ENCODE measurements around the gene B3GNT7.
"Not testable (repeated sequence)": the region's sequence is repeated elsewhere in the genome, so short reads cannot be mapped to it uniquely, and the experiment has no call there.

Gene B3GNT7
- total RNA-seq: 0 to 3.9 (median 0) reads per million in 3 donors

GRCh38 chr2:231395188-231396057 is at the start of gene B3GNT7:
Gene B3GNT7, plus strand, starts transcription at chr2:231395710. Its CDS starts 94 bp downstream, at chr2:231395804.
- no peak within 1 kb of the TSS for H3K27ac ChIP-seq (ENCODE audit: insufficient read depth, low read length, poor library complexity, severe bottlenecking)
- no peaks in the 10 kb centered on the region for H3K9me3 ChIP-seq (ENCODE audit: control insufficient read depth, low read length)
- no peak for DNase-seq
- H3K36me3 ChIP-seq (ENCODE audit: control insufficient read depth, insufficient read depth, low read length): no peaks in the 10 kb centered on the region
- H3K4me3 ChIP-seq (ENCODE audit: insufficient read depth, low read depth, low read length, poor library complexity, severe bottlenecking): no peak within 1 kb of the TSS
- peaks cover 12% of the 10 kb centered on the region for H3K27me3 ChIP-seq (replicated peaks; ENCODE audit: control insufficient read depth, insufficient read depth, low read length, poor library complexity, severe bottlenecking)
- no peaks in the 10 kb centered on the region for H3K4me1 ChIP-seq (ENCODE audit: control insufficient read depth, insufficient read depth, low read length, poor library complexity, severe bottlenecking)

GRCh38 chr2:231347081-231347480 is 48.4 kb upstream of the B3GNT7 start:
- no peaks in the 10 kb centered on the region for H3K9me3 ChIP-seq (ENCODE audit: control insufficient read depth, low read length)
- no peaks in the 10 kb centered on the region for H3K4me1 ChIP-seq (ENCODE audit: control insufficient read depth, insufficient read depth, low read length, poor library complexity, severe bottlenecking)
- no peaks in the 10 kb centered on the region for H3K36me3 ChIP-seq (ENCODE audit: control insufficient read depth, insufficient read depth, low read length)
- no peaks in the 10 kb centered on the region for H3K27me3 ChIP-seq (replicated peaks; ENCODE audit: control insufficient read depth, insufficient read depth, low read length, poor library complexity, severe bottlenecking)
- no peak overlapping the region for H3K27ac ChIP-seq (ENCODE audit: insufficient read depth, low read length, poor library complexity, severe bottlenecking)
- DNase-seq: no peak
- no peak overlapping the region for H3K4me3 ChIP-seq (ENCODE audit: insufficient read depth, low read depth, low read length, poor library complexity, severe bottlenecking)

GRCh38 chr2:231347638-231348037 is 47.9 kb upstream of the B3GNT7 start:
- no peaks in the 10 kb centered on the region for H3K36me3 ChIP-seq (ENCODE audit: control insufficient read depth, insufficient read depth, low read length)
- DNase-seq: no peak
- H3K4me1 ChIP-seq (ENCODE audit: control insufficient read depth, insufficient read depth, low read length, poor library complexity, severe bottlenecking): no peaks in the 10 kb centered on the region
- H3K9me3 ChIP-seq (ENCODE audit: control insufficient read depth, low read length): no peaks in the 10 kb centered on the region
- H3K27ac ChIP-seq (ENCODE audit: insufficient read depth, low read length, poor library complexity, severe bottlenecking): no peak overlapping the region
- no peak overlapping the region for H3K4me3 ChIP-seq (ENCODE audit: insufficient read depth, low read depth, low read length, poor library complexity, severe bottlenecking)
- H3K27me3 ChIP-seq (replicated peaks; ENCODE audit: control insufficient read depth, insufficient read depth, low read length, poor library complexity, severe bottlenecking): no peaks in the 10 kb centered on the region

- Histone ChIP-seq H3K27ac (ENCODE audit: insufficient read depth, low read length, poor library complexity, severe bottlenecking) (no peak overlapping the region), H3K4me1 (ENCODE audit: control insufficient read depth, insufficient read depth, low read length, poor library complexity, severe bottlenecking) (no peaks in the 10 kb centered on the region)
- no peak for DNase-seq
Observed at GRCh38 chr2:231348173-231348572, 47.3 kb upstream of the B3GNT7 start.

GRCh38 chr2:231348704-231349373 is 46.7 kb upstream of the B3GNT7 start:
- H3K36me3 ChIP-seq (ENCODE audit: control insufficient read depth, insufficient read depth, low read length): no peaks in the 10 kb centered on the region
- H3K4me3 ChIP-seq (ENCODE audit: insufficient read depth, low read depth, low read length, poor library complexity, severe bottlenecking): no peak overlapping the region
- no peaks in the 10 kb centered on the region for H3K4me1 ChIP-seq (ENCODE audit: control insufficient read depth, insufficient read depth, low read length, poor library complexity, severe bottlenecking)
- no peak for DNase-seq
- H3K9me3 ChIP-seq (ENCODE audit: control insufficient read depth, low read length): no peaks in the 10 kb centered on the region
- H3K27ac ChIP-seq (ENCODE audit: insufficient read depth, low read length, poor library complexity, severe bottlenecking): no peak overlapping the region
- H3K27me3 ChIP-seq (replicated peaks; ENCODE audit: control insufficient read depth, insufficient read depth, low read length, poor library complexity, severe bottlenecking): no peaks in the 10 kb centered on the region

More at GRCh38 chr2:231348173-231348572, 47.3 kb upstream of the B3GNT7 start:
- Histone ChIP-seq H3K4me3 (ENCODE audit: insufficient read depth, low read depth, low read length, poor library complexity, severe bottlenecking) (no peak overlapping the region), H3K36me3 (ENCODE audit: control insufficient read depth, insufficient read depth, low read length) (no peaks in the 10 kb centered on the region), H3K9me3 (ENCODE audit: control insufficient read depth, low read length) (no peaks in the 10 kb centered on the region), H3K27me3 (replicated peaks; ENCODE audit: control insufficient read depth, insufficient read depth, low read length, poor library complexity, severe bottlenecking) (no peaks in the 10 kb centered on the region)

GRCh38 chr2:231349374-231349735 is 46.2 kb upstream of the B3GNT7 start:
- not testable (repeated sequence) for H3K4me3 ChIP-seq (ENCODE audit: insufficient read depth, low read depth, low read length, poor library complexity, severe bottlenecking); H3K27me3 ChIP-seq (replicated peaks; ENCODE audit: control insufficient read depth, insufficient read depth, low read length, poor library complexity, severe bottlenecking); H3K9me3 ChIP-seq (ENCODE audit: control insufficient read depth, low read length); DNase-seq; H3K36me3 ChIP-seq (ENCODE audit: control insufficient read depth, insufficient read depth, low read length); H3K27ac ChIP-seq (ENCODE audit: insufficient read depth, low read length, poor library complexity, severe bottlenecking); H3K4me1 ChIP-seq (ENCODE audit: control insufficient read depth, insufficient read depth, low read length, poor library complexity, severe bottlenecking)

- H3K9me3 ChIP-seq (ENCODE audit: control insufficient read depth, low read length): no peaks in the 10 kb centered on the region
- no peaks in the 10 kb centered on the region for H3K27me3 ChIP-seq (replicated peaks; ENCODE audit: control insufficient read depth, insufficient read depth, low read length, poor library complexity, severe bottlenecking)
- H3K4me3 ChIP-seq (ENCODE audit: insufficient read depth, low read depth, low read length, poor library complexity, severe bottlenecking): no peak overlapping the region
- H3K27ac ChIP-seq (ENCODE audit: insufficient read depth, low read length, poor library complexity, severe bottlenecking): no peak overlapping the region
- no peak for DNase-seq
- no peaks in the 10 kb centered on the region for H3K36me3 ChIP-seq (ENCODE audit: control insufficient read depth, insufficient read depth, low read length)
- no peaks in the 10 kb centered on the region for H3K4me1 ChIP-seq (ENCODE audit: control insufficient read depth, insufficient read depth, low read length, poor library complexity, severe bottlenecking)
Observed at GRCh38 chr2:231351648-231352047, 43.9 kb upstream of the B3GNT7 start.

GRCh38 chr2:231353469-231353868 is 42.0 kb upstream of the B3GNT7 start:
- H3K4me1 ChIP-seq (ENCODE audit: control insufficient read depth, insufficient read depth, low read length, poor library complexity, severe bottlenecking): no peaks in the 10 kb centered on the region
- no peak overlapping the region for H3K4me3 ChIP-seq (ENCODE audit: insufficient read depth, low read depth, low read length, poor library complexity, severe bottlenecking)
- H3K27ac ChIP-seq (ENCODE audit: insufficient read depth, low read length, poor library complexity, severe bottlenecking): no peak overlapping the region
- H3K36me3 ChIP-seq (ENCODE audit: control insufficient read depth, insufficient read depth, low read length): no peaks in the 10 kb centered on the region
- H3K9me3 ChIP-seq (ENCODE audit: control insufficient read depth, low read length): no peaks in the 10 kb centered on the region
- no peak for DNase-seq
- no peaks in the 10 kb centered on the region for H3K27me3 ChIP-seq (replicated peaks; ENCODE audit: control insufficient read depth, insufficient read depth, low read length, poor library complexity, severe bottlenecking)

GRCh38 chr2:231355508-231356465 is 39.7 kb upstream of the B3GNT7 start:
- Histone ChIP-seq H3K4me3 (ENCODE audit: insufficient read depth, low read depth, low read length, poor library complexity, severe bottlenecking) (no peak overlapping the region), H3K27ac (ENCODE audit: insufficient read depth, low read length, poor library complexity, severe bottlenecking) (no peak overlapping the region), H3K4me1 (ENCODE audit: control insufficient read depth, insufficient read depth, low read length, poor library complexity, severe bottlenecking) (no peaks in the 10 kb centered on the region), H3K27me3 (replicated peaks; ENCODE audit: control insufficient read depth, insufficient read depth, low read length, poor library complexity, severe bottlenecking) (no peaks in the 10 kb centered on the region), H3K9me3 (ENCODE audit: control insufficient read depth, low read length) (no peaks in the 10 kb centered on the region), H3K36me3 (ENCODE audit: control insufficient read depth, insufficient read depth, low read length) (no peaks in the 10 kb centered on the region)
- no peak for DNase-seq
